HuH-7.5 (cell line): ENCODE measurements around the gene SLIT1.
A peak's percentile ranks its signal among the peaks of the same experiment; 100 is the strongest.

Experiments used
- DNase-seq: peaks from one replicate; pipeline ENCODE4 v3.0.0; 2011; ENCODE audit warnings: low spot score

Gene SLIT1

DNA sequence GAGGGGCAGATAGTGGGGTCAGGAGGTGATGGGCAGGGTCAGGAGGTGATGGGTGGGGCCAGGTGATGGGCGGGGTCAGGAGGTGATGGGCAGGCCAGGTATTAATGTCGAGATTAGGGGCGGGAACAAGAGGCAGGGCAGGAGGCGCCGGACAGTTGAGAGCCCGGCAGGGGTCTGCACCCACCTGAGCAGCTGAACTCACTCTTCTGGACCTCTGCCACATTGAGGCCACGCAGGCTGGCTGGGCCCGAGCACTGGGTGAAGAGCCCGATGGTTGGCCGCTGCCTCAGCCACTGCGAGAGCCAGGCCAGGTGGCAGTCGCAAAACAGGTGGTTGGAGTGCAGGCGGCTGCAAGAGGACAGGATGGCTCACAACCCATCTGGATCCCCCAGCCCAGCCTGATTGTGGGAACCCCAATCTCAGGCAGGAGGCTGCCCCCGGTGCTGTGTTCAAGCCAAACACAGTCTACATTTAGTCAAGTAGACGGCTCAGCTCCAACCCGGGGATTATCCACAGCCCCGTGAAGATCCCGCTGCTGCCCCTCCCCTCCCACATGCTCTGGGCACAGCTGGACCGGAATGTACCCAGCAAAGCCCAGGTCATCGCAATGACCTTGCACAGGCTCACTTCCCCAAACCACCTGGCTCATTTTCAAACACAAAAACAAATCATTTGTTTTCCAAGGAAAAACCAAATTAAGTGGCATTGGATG, 122.3 kb downstream of the SLIT1 start:
- DNase-seq = no peak

DNA sequence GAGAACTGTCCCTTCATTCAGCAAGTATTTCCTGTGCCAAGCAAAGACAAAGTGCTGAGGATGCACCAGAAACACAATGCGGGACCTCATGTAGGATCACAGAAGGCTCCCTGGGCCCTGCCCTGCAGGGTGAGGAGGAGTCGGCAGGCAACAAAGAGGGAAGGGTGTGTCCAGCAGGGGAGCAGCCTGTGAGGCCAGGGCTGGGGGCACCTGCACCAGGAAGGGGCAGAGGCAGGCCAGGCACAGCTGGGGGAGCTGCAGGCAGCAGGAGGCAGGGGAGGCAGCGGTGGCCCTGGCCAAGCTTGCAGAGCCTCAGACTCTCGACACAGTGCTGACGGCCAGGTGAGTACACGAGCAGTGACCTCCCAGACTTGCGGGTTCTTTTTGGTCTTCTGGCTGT, 123.3 kb downstream of the SLIT1 start:
- no peak for DNase-seq

DNA sequence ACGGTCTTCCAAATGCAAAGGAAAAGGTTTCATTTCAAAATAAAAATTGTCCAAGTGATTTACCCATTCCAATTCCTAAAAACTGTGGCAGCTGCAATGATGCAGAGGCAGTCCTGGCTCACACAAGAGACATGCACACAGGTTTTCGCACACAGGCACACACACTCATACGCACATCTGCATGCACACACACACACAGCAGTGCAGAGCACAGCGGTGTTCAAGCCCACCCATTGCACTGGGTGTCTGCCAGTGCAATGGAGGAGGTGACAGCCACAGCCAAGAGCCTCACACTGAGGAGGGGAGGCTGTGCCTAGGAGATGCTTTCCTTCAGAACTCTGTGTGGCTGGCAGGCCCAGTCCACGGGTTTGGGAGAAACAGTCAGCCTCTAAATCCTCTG, 123.7 kb downstream of the SLIT1 start:
- no peak for DNase-seq

DNA sequence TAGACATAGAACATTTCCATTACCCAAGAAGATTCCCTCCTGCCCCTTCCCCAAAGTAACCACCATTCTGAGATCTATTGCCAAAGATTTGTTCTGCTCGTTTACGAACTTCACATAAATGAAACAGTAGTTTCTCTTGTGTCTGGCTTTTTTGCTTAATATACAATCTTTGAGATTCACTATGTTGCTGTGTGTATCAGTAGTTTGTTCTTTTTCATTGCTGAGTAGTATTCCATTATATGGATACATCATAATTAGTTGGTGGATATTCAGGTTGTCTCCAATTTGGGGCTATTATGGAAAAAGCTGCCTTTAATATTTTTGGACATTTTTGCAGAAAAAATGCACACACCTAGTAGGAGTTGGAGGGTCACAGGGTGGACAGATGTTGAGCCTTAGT, 124.3 kb downstream of the SLIT1 start:
- DNase-seq = no peak

- DNase-seq = no peak
Observed at GRCh38 chr10:97060441-97061084, 125.2 kb downstream of the SLIT1 start.

GRCh38 chr10:97059872-97060205, 125.9 kb downstream of the SLIT1 start:
- DNase-seq = no peak

DNA sequence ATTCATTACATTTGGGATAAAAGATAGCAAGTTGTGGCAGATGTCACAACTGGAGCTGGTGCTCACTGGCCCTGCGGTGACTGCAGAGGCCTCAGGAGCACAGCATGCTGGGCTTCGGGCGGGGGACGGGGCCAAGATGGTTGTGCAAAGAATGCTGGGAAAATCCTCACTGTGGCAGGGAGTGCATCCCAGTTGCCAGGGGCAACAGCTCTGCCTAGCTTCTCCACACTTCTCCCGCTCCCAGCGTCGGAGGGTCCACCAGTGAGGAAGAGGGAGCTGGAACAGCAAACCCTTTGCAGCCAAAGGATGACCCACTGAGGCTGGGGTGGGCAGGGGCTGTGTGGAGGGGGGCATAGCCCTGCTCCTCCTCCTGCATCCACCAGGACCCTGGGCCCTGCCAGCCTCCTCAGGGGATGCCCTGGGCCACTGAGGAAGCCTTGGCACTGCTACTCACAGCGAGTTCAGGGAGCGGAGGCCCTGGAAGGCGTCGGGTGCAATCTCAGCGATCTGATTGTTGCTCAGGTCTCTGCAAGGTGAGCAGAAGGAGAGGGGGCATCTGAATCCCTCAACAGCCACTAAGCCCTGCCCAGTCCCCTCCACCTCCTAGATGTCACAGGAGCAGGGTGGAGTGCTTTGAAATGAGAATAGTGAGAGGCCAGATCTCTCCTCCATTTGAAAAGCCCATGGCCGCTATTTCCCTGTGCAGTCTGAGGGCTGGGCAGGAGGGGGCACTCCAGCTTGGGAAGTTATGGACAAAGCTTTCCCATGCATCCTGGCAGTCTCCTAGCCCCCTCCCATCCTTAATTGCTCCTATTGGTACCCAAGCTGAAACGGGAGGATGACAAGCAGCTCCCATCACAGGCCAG, 126.5 kb downstream of the SLIT1 start:
- DNase-seq = no peak

DNA sequence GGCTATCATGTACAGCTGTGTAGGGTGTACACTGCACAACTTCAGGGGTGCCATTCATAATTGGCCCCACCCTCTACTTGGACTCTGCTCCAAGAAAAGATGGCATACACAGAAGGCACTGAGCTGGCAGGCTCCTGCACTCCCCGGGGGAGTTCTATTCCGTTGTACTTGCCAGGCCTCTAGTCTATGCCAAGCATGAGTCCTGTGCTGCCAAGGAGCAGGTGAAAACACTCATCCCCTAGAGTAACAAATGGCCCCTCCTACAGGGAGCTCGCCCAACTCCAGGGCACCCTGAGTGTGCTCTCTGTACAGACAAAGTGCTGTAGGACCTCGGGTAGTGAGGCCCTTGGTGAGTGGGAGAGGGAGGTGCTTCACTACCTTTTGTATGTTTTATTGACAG, 127.2 kb downstream of the SLIT1 start:
- DNase-seq = no peak

GRCh38 chr10:97057491-97058235, 128.1 kb downstream of the SLIT1 start:
- no peak for DNase-seq

DNA sequence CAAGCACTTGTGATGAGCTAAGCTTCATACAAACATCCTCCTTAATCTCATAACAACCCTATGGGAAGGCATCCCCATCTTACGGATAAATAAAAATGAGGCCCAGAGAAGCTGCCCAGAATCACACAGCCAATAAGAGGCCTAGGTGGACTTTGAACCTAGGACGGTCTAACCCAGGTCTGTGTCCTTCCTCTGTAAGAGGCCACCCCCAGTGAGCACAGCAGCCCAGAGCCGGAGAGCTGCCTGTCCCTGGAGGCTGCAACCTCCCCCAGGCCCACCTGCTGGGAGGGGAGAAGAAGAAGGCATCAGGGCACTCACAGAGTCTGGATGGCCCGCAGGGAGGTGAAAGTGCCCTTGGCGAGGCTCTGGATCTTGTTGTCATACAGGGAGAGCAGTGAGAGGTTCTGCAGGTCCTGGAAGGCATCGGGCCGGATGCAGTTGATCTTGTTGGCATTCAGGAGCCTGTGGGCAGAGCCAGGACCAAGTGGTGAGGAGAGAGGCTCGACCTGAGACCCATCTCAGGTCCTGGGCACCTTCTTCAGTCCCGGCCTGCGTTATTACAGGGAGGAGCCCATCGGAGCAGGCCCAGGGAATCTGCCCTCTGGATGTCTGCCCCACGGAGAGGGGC, 129.6 kb downstream of the SLIT1 start:
- DNase-seq = peak; percentile 48

GRCh38 chr10:97053276-97053675, 132.5 kb downstream of the SLIT1 start:
- DNase-seq = no peak

GRCh38 chr10:97050956-97051496, 134.7 kb downstream of the SLIT1 start:
- no peak for DNase-seq

- no peak for DNase-seq
Observed at GRCh38 chr10:97050205-97050745, 135.5 kb downstream of the SLIT1 start.

GRCh38 chr10:97049670-97050069, 136.1 kb downstream of the SLIT1 start:
- no peak for DNase-seq

DNA sequence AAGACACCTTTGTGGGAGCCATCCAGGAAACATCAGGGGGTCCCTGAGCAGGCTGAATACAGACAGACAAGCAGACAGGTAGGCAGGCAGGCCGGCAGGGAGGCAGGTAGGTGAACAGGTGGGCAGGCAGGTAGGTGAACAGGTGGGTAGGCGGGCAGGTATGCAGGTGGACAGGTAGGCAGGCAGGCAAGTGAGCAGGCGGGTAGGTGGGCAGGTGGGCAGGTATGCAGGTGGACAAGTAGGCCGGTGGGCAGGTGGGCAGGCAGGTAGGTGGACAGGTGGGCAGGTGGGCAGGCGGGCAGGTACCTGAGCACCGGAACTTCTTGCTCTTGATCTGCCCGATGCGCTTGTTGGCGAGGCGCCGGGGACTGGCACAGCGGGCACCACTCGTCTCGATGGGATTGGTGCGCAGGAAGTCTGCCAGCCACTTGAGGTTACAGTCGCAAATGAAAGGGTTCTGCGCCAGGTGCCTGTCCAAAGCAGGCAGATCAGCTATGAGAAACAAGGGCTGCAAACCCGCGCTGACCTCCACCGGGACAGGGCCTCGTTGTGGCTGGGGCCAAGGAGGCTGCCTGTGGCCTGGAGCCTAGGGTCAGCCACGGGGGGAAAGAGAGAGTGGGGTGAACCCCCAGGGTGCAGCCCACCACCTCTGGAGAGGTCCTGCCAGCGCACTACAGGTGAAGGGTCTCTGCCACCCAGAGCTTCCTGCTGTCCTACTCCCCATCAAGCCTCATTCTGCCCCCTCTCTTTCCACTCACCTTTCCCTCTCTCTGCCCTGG, 136.9 kb downstream of the SLIT1 start:
- DNase-seq = no peak

GRCh38 chr10:97047788-97048187, 138.0 kb downstream of the SLIT1 start:
- DNase-seq = no peak

- DNase-seq = no peak
Observed at GRCh38 chr10:97047083-97047736, 138.5 kb downstream of the SLIT1 start.

- no peak for DNase-seq
Observed at GRCh38 chr10:97046456-97047082, 139.2 kb downstream of the SLIT1 start.

DNA sequence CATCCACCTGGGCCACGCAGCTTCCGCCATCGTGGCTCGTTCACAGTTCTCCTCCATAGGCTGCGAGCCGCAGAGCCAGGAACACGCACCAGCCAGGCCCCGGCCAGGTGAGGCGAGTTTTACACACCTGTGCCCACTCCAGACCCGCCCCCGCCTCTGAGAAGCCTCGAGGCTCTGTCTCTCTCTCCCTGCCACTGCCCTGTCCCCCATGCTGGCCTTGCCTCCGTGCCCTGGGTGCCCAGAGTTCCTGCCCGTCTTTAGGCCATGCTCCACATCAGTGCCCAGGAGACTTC, 142.2 kb downstream of the SLIT1 start:
- DNase-seq = no peak
